CD1c-positive myeloid dendritic cell (primary cell): ENCODE data around the gene NRXN3.

Experiments used
- DNase-seq: peaks from one replicate; pipeline ENCODE4 v3.0.0-alpha.2; 2016; ENCODE audit errors: extremely low spot score

The NRXN3 gene

DNA sequence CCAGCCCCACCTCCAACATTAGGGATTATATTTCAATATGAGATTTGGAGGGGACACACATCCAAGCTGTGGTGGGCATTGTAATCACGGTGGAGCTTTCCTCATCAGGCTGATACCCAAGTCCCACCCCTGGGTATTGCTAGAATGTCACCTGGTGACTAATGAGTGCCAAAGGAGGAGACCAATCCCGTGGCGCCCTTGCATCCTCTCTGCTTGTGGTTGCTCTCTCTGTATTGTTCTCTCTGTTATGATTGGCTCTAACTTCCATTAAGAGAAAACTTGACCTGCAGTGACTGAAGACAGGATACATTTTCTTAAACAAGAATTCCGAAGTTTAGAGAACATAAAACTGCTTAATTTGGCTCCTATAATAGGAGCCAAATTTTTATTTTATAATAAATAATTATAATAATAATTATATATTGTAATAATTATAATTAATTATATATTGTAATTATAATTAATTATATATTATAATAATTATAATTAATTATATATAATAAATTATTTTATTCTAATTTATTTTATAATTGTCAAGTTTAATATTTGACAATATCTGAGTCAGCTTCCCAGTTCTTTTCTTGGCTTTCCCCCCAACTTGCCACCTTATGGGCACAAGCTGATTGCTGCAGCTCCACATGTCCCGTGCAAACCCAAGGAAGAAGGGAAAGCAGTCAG lies 1621.0 kb downstream of the NRXN3 start:
- DNase-seq = no peak

GRCh38 chr14:79802093-79802492 lies 1631.9 kb downstream of the NRXN3 start:
- no peak for DNase-seq

- no peak for DNase-seq
These were observed 1635.5 kb downstream of the NRXN3 start for GRCh38 chr14:79805636-79806035.

DNA sequence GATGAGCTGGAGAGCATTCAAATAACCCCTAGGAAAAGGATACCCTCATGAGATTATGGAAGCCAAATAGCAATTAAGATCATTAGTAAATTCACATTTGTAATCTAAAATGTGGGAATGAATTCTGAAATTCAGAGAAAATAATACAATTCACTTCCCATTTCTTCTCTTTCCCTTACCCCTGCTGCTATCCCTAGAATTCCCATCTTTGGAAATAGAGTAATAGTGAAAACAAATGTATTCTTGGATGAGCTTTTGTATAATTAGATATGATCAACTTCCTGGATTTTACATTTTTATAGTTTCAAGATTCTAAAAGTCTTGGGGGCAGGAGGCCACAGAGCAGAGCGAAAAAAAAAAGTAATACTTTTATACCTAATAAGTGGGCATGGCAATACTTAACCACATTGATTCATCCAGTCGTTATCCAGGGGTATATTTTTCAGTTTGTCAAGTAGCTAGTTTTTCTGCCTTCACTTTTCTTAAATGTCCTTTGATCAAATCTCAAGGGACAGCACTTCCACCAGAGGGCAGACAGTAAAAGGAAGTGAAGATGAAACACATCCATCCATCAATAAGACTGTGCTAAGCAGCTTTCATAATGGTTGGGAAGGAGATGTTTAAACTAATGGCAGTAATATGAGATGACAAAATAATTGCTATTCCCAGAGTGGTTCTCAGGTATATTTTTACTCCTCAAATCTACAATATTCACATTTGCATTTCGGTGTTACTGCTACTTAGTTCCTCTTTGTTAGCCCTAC lies 1639.9 kb downstream of the NRXN3 start:
- DNase-seq = no peak

GRCh38 chr14:79820866-79821535 lies 1650.8 kb downstream of the NRXN3 start:
- no peak for DNase-seq

DNA sequence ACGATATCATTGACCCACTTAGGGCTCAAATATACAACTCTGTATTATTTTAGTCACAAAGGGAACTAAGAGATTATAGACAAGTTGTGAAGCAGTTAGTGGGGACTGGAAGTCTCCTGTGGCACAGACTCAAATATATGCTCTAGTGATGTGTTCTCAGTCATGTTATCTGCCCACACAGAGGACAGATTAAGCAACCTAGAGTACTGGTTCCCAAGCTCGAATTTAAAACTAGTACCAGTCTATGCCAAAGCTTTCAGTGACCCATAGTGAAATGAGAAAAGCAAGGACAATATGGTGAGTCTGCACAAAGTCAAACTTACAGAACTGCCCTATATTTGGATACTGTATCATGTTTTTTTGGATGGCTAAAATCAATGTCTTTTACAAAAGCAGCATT lies 1651.9 kb downstream of the NRXN3 start:
- DNase-seq = no peak

DNA sequence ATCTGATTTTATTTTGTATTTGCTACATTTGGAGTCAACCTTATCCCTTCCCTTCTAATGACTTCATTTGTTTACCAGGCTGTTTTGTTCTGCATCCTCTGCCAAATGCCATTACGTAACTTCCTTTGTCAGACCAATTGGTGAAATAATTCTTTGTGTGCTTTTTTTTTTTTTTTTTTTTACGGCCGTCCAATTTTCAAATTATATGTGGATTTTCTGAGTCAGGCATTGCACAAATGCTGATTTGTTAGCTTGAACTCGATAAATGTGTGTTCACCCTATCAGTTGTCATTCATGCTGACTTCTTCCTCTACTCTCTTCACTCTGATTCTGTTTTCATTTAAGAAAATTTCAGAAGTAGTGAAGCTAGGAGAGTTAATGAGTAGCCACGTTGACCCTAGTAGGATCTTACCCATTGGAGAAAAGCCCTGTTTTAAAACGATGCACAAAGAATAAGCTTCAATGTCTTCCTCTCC lies 1654.9 kb downstream of the NRXN3 start:
- no peak for DNase-seq

DNA sequence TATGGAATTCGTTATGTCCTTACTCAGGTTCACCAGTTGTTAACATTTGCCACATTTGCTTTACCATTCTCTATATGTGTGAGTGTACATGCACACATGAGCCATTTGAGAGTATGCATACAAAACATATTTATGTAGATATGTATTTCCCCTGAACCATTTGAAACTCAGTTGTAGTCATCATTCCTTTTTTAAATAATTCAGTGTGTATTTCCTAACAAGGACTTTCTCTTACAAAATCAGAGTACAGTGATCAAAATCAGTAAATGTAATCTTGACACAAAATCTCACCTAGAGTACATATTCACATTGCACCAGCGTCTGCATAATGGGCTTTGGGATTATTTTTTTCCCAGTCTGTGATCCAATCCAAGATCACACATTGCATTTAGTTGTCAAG lies 1656.2 kb downstream of the NRXN3 start:
- DNase-seq = no peak

DNA sequence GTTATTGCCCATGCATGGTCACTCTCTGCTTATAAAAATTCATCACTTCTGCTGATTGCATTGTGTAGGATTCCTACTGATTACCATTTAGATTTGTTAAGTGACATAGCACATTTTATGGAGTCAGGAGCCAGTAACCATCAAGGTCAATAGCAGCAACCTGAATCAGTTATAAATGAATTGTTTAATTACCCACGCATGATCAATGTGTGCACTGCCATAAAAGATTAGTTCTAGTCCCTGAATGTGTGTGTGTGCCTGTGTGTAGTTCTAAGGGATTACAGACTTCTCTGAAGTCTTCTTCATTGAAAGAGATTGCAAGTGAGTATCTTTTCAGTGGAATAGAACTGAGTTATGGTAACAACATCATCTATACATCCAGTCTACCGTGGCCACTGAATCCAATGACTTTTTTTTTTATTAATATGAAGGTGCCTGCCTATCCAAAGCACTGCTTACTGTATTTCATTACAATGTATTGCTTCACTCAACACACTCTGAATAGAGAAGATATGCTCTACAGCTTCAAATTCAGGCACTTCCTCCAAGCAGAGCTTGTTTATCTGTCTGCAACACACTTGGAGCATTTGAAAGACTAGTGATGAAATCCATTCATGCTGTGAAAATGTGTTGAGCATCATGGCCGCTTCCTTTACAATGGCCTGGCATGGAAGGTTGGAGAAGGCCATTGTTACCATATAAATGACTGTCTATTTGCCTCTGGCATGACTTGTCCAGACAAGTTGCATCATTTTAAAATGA lies 1659.4 kb downstream of the NRXN3 start:
- no peak for DNase-seq

DNA sequence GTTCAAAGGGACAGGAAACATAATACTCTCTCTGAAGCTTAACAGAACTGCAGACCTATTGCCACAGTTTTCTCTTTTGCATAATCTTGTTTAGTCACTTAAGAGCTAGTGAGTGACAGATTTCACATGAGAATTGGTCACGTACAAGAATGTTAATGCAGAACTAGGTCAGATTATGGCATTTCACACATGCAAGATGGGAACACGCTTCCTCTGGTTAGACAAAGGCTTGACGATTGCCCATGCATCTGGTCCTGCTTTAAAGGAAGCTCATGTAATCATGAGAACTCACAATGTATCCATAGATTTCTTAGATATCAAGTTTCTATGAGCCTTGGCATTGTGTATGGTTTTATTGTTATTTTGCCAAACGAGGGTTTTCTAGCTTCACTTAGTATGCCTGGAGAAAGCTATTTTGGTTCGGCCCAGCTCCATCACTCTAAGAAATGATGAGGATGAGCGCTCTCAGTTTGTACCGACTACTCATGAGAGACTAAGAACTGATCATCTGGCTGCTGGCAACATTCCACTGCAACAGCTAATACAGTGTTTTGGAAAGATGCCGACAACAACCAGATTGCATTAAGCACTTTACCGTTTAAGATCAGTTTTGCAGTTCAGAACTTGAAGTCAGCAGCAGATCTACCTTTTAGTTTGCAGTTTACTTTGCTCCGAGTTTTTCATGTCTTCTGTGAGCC lies 1661.2 kb downstream of the NRXN3 start:
- DNase-seq = no peak

DNA sequence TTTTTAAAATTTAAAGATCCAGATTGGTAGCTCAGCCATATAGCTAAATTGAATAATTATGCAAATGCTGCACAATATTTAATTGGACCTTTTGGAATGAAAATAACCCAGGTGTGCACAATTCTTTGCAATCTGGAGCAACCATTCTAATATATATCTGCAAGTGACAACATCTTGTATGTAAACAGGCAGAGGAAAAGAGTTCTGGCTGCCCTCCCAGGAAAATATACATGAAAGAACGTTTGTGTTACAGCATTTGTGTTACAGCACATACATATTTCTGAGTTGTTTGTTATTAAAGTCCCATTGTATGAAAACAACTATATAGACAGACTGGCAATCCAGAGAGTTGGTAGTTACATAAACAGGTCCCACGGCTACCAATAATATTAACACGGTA lies 1663.6 kb downstream of the NRXN3 start:
- DNase-seq = no peak

- DNase-seq = no peak
These were observed 1664.7 kb downstream of the NRXN3 start for GRCh38 chr14:79834868-79835267.

DNA sequence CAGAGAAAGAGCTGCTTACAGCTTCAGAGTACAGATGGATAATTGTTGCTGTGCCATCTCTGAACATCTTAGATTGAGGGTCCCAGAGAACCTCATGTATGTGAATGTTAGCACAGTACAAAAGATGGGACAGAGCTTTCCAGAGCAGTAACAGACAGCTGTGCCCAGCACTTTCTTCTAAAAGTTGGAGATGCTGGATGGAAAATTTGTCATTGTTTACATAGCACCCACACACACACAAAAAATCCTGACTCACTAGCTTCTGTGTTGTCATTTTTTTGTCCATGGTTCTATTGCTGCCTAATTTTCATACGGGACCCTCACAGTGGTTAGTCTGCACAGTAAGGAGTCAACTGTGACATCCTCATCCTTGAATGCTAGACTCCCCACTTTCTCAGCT lies 1666.4 kb downstream of the NRXN3 start:
- DNase-seq = no peak

DNA sequence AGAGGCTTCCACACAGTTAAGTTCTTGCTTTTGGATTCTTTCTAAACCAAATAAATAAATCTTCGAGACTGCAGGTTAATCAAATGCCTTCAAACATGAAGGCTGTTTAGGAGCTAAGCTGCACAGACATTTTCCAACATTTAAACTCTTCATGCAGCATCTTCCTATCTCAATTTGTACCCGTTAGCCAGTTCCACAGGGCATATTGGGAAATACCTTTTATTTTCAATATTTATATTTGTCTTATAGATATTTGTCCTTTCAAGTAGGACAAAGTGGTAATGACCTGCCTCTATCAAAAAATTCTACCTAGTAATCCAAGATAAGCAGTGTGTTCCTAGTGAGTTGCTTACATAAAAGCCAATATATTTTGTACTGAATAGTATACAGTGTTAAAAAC lies 1667.5 kb downstream of the NRXN3 start:
- no peak for DNase-seq

- no peak for DNase-seq
These were observed 1669.9 kb downstream of the NRXN3 start for GRCh38 chr14:79840103-79840502.

GRCh38 chr14:79840831-79841230 lies 1670.7 kb downstream of the NRXN3 start:
- no peak for DNase-seq

DNA sequence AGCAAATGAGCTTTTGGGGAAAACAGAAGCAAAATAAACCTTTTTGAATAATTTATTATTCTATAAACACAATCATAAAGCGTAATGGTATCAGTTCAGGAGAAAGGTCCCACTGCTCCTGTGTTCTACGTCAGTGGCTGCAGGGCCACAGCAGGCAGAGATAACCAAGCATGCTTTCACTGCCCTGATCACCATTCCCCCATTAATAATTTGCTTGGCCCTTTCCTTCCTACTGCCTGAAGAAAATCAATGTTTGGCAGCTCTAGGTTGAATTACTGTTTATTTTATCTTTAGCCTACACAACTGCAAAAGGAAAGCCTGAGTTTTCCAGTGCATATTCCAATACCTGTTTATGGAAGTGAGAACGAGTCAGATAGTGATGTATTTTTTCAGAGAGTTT lies 1671.3 kb downstream of the NRXN3 start:
- no peak for DNase-seq

DNA sequence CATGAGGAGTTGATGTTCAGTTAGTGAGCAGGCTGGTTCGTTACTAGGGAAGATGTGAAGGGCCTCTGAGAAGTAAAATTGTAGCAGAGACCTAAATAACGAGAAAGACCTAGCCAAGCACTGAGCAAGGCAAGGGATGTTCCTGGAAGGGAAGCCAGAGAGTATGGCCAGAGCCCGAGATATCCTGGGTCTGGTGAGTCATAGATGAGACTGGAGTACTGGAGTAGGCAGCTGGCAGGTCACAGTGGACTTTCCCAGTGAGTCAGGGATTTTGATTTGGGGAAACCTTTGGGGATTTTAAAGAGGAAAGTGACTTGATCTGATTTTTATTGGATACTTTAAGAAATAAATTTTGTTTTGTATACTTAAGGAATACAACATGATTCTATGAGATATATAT lies 1672.1 kb downstream of the NRXN3 start:
- DNase-seq = no peak

GRCh38 chr14:79852950-79853744 lies 1683.0 kb downstream of the NRXN3 start:
- no peak for DNase-seq

DNA sequence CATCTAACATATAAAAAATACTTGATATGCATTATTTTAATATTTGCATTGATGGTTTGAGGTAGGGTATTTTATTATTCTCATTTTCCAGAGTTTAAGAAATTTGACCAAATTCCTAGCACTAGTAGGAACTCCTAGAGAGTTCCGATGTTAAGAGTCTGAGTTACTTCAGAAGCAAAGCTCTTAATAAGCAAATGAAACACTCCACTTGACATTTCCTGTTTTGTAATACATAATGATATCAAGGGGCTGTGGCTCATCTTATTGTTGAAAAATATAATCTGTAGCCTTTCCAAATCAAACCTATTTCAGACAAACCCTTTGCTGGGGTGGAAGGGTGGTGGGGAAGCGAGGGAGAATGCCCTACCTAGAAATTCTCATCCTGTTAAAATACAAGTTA lies 1685.6 kb downstream of the NRXN3 start:
- DNase-seq = no peak

DNA sequence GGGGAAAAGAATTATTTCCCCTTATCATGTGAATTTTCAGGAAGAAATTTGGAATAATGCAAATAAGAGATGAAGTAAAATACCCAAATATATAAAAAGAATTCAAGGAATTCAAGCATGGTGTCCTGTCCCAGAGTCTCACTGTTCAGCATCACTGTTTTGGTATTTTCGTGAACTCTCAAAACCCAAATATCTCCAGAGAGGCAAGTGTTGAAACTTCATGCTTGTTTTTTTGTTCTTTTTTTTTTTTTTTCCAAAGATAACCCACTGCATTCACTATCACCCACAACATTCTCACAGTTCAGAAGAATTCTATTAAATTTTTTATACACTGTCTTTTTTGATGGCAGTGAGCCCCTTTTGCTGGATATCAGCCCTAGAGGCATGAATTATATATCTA lies 1686.2 kb downstream of the NRXN3 start:
- no peak for DNase-seq
